HG03196 (cell line): Measurements from ENCODE around the gene GNG10.
A peak's percentile ranks its signal among the peaks of the same experiment; 100 is the strongest.
"Not testable (repeated sequence)": the region's sequence is repeated elsewhere in the genome, so short reads cannot be mapped to it uniquely, and the experiment has no call there.

Source experiments
- ATAC-seq: cut with Tn5 transposase; IDR thresholded peaks from one replicate; pipeline ENCODE4 v1.9.1; 2021; ENCODE audit not compliant: unreplicated experiment

Gene GNG10

DNA sequence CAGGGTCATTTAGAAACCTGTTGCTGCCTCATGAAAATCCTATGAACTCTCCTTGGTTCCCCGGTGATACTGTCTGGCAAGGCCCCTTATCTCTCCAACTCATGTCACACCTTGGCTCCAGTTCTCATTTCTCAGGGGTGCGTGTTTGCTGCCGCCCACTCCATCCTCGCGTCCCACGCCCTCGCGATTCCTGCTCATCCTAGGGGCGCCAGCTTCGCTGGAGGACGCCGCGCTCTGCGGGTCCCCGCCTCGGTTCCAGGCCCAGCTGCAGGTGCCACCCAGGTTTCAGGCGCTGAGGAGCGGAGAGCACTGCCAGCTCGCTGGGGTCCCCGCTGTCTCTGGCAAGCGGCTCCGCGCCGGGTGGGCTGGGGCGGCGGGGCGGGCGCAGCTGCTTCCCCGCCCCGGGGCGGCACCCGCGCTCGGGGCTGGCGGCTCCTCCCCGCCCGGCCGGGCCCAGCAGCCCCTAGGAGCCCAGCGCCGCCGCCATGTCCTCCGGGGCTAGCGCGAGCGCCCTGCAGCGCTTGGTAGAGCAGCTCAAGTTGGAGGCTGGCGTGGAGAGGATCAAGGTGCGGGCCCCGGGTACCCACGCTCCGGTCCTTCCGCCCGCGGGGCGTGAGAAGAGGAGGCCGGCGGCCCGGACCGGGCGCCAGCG lies at the start of gene GNG10:
TSS of gene GNG10 (plus strand) at position 456 of the 652 bp plus-strand sequence. CDS start at position 486, 30 bp downstream.
- ATAC-seq = peak; percentile 87

DNA sequence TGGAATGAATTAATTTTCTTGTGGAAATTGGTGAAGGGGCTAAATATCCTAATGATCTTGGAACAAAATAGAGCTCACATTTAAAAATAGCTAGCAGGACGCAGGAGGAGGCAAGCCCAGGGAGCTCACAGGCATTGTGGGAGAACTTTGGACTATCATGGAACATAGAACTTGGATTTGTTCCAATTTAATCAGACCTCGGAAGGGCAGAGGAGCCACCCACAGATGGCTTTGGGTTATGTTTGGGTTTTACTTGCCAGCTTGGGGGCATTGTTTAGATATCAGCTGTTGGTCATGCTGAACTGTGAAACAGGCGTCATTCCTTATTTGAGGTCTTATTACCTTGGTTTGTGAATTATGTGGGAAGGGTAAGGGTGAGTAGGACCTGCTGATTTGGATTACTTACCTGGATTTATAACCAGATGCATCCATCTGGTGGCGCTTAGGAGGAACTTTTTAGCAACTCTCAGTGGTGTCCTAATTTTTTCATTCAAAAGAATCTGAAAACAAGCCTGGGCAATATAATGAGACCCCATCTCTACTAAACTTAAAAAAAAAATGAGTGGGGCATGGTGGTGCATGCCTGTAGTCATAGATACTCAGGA lies 47.9 kb upstream of the GNG10 start:
- ATAC-seq = no peak

DNA sequence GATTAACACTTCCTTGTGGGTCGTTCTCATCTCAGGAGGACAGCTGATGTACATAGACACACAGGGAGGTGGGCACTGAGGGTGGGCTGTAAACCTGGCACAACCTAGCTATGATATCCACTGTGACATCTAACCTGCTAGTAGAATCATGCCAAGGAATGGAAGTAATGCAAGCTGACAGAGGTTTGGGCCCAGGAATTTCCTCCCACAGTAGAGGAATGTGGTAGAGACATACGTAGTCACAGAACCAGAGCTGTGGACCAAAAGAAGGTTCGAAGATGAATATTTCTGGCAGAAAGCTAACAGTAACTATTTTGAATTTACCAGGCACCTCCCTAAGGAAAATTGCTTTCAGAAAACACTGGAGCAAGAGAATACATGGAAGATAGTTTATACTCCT lies 45.5 kb upstream of the GNG10 start:
- ATAC-seq = no peak

DNA sequence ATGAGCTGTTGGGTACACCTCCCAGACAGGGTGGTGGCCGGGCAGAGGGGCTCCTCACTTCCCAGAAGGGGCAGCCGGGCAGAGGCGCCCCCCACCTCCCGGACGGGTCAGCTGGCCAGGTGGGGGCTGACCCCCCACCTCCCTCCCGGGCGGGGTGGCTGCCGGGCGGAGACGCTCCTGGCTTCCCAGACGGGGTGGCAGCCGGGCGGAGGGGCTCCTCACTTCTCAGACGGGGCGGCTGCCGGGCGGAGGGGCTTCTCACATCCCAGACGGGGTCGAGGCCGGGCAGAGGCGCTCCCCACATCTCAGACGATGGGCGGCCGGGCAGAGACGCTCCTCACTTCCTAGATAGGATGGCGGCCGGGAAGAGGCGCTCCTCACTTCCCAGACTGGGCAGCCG lies 44.1 kb upstream of the GNG10 start:
- not testable (repeated sequence) for ATAC-seq

DNA sequence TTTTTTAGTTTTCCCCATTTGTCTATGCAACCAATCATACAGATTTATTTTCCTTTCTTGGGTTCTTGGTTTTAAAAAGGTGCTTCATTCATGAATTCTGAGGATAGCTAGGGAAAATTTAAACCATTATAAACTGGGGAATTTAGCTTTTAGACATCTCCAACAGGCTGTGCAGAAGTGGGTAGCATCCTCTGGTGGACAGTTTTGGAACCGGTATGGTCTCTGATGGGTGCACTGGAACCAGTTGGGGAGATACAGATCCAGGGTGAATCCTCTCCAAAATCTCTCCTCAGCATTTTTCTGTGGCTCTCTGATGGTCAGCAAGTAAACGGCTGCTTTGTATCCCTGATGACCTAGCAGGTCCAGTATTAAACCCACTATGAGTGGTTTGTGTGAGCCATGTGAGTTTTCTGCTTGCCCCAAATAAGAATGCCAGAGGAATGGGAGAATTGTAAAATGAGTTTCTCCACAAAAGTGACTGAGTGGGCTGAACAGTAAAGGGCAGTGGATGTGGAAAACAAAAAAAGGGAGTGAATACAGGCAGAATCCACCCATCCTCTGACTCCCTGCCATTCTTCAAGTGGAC lies 39.4 kb upstream of the GNG10 start:
- no peak for ATAC-seq

DNA sequence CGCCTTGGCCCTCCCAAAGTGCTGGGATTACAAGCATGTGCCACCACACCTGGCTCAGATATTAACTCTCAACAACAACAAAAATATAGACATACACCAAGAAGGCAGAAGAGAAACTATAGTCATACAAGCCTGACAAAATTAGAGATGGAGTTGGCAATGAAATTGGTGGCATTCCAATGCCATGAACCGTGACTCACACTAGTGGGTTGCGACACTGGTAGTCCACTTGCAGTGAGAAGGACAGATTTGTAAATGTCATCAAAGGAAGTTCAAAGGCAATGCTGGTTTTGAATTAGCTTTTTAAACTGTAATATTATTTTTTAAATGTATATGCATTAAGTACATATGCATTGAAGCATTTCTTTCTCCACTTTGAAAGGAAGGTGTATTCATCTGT lies 38.8 kb upstream of the GNG10 start:
- ATAC-seq = no peak

DNA sequence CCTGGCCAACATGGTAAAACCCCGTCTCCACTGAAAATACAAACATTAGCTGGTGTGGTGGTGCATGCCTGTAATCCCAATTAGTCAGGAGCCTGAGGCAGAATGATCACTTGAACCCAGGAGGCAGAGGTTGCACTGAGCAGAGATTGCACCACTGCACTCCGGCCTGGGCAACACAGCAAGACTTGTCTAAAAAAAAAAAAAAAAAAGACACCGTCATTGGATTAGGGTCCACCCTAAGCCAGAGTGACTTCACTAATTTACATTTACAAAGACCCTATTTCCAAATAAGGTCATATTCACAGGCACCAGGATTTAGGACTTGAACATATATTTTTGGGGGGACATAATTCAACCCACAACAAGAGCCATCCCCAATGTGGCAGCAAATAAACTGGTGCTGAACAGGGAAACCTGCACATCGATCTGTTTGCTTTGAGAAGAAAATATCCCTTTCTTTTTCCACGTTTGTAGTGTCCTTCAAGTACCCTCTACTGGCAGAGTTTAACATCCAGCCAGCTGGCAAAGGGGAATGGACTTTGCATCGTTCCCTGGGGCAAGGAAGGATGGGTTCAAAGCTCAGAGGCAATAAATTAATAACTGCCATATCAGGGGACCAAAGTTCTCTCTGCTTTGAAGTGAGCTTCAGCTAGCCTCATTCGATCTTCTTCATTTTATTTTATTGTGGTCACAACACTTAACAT lies 34.0 kb upstream of the GNG10 start:
- no peak for ATAC-seq

DNA sequence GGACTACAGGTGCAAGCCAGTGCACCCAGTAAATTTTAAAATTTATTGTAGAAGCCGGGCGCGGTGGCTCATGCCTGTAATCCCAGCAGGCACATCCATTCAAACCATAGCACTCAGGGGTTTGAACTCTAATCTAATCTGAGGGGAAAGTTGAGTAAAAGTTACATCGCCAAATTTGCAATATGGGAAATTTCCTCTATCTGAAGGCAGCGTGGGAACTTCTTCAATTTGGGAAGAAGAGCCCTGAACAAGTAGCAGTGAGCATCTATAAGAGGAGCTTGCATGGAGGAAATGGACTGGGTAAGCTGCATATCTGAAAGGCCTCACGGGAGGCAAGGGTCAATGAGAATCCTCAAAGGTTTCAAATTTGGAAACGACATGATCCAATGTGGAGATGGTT lies 33.0 kb upstream of the GNG10 start:
- ATAC-seq = no peak

DNA sequence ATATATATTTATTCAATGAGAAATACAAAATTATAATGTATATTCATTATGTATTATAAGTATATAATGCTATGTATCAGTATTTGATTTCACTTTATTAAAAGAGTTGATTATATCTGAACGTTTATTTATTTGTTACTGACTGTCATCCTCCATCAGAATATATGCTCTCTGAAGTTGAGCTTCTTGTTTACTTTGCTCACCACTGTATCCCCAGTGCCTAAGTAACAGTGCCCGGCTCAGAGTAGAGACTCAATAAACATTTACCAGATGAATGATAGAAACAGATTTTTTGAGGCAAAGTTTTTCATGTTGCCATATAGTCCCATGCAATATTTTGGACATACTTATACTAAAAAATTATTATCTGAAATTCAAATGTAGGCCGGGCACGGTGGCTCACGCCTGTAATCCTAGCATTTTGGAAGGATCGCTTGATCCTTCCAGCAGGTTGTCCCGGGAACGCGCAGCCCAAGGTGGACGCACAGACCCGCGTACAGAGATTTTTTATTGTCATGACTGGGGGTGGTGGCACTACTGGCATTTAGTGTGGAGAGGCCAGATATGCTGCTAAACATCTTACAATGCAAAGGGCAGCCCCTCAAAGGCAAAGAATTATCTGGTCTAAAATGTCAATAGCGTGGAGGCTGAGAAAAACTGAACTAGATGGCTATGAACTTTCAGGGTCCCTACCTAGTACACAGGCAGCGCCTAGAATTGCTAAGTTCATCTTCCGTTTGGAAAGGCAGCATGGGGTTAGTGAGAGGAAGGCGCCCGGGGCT lies 31.0 kb upstream of the GNG10 start:
- ATAC-seq = peak; percentile 28

DNA sequence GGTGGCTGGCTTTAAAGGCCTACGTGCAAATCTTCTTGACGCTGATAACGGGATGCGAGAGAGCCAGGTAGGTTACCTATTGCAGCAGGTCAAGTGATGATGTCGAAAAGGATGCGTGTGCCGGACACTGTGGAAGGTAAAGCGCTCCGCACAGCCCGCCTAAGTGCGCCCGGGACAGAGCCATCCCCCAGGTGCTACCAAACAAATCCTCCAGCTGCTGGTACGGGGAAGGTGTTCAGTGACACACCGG lies 30.5 kb upstream of the GNG10 start:
- no peak for ATAC-seq

DNA sequence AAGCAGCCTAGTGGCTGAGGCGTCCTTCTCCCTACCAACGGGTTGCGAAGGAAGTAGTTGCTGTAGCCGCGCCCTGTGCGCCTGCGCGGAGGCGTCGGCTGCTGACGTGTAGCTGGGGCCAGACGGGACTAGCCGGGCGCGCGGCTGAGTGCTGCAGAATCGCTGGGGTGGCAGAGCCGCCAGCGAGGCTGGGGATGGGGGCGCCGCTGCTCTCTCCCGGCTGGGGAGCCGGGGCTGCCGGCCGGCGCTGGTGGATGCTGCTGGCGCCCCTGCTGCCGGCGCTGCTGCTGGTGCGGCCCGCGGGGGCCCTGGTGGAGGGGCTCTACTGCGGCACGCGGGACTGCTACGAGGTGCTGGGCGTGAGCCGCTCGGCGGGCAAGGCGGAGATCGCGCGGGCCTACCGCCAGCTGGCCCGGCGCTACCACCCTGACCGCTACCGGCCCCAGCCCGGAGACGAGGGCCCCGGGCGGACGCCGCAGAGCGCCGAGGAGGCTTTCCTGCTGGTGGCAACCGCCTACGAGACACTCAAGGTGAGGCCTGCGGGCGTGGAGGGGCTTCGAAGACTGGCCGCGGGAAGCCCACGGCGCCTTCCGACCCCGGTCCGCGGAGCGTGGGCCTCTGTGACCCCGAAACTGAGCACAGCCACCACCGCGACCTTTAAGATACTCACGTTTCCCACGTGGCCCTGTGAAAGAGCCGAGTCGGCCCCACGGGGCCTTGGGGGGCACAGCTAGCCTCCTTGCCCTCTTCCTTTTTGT lies 30.0 kb upstream of the GNG10 start, which contains the start of gene DNAJC25:
TSS of gene DNAJC25 (plus strand) at position 121 of the 758 bp plus-strand sequence. CDS start at position 195, 74 bp downstream.
- ATAC-seq = peak; percentile 97

DNA sequence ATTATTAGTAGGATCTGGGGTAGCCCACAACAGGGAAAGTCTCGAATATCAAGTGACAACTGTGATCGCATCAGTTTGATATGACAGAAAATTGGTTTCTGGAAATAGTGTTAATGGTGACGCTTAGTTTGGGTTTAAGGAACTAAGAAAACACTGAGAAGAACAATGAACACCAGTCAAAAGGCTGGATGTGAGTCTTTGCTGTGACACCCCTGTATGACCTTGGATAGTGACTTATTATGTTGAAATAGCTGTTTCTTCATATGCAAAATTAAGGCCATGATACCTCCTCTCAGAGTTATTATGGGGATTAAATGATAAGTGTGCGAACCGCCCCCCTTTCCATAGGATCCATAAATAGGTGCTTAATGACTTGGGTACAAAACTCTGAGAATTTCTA lies 29.3 kb upstream of the GNG10 start:
- no peak for ATAC-seq

DNA sequence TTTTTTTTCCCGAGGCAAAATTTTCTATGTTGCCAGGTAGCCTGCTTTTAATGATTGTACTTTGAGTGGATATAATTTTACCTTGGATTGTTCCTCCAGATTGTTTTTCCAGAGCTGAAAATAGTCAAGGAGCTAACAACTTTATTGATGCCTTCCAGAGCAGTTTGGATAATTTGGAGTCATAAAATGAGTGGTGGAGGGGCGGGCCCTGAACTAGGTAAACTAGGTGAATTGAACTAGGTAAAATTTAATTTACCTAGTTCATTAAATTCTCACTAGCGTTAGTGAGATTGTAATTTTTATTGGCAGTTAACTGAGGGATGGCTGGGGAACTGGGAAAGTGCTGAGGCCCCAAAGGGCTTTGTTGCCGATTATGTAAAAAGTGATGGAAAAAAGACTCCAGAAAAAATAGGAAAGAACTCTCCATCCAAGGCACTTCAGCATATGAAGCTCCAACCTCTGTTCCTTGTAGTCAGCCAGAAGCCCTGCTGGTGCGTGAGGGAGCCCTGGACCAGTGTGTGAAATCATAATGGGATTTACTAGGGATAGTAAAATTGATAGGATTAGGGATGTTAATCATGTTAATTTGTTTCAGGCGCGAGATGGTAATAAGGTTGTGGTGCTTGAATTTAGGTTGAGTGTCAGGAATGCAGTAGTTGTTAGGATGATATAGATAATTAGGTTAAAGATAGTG lies 28.6 kb upstream of the GNG10 start:
- ATAC-seq = no peak

DNA sequence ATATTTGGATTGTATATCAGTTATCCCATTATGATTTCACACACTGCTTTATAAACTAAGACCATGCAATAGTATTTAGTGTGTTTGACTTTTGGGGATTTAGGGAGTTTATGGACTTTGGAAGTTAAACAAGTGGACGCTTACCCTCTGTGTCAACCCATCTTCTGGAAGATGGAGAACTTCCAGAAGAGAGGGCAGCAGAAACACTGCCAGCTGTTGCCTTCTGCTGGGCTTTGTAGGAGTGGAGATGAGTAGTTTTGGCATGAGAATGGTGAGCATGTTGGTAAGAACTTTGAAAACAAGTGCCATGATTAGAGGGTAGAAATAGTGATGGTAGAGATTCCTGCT lies 28.0 kb upstream of the GNG10 start:
- no peak for ATAC-seq

DNA sequence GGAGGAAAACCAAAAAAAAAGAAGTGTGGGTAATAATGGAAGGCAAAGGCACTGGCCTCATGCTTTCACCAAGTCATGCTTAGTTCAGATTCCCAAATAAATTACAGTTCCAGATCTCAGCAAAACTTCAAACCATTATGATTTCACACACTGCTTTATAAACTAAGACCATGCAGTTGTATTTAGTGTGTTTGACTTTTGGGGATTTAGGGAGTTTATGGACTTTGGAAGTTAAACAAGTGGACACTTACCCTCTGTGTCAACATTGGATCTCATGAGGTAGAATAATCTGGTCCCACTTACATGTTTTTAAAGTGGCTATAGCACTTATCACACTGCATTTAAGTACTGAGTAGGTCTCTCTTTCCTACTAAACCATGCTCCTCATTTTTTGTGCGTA lies 26.5 kb upstream of the GNG10 start:
- ATAC-seq = no peak

DNA sequence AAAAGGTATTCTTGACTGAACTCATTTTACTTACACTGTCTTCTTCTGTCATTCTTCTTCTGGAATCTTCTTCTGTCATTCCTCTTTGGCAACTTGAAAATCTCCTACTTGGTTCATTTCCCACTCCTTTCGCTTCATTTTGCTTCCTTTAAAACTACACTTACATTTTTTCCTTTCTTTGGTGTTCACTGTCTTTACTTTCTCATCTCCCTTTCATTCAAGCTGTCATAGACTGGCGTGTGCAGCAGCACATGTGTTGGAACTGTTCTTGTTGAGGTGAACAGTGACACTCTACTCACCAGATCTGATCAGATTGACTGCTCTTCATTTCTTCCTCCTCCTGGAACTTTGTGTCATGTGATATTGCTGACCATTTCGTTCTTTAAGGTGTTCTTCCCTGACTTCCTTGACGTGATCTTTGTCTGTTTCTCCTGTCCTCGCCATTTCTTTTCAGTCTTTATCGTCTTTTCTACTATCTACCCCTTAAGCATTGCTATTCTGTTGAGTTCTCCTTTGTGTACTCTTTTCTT lies 23.9 kb upstream of the GNG10 start:
- no peak for ATAC-seq

DNA sequence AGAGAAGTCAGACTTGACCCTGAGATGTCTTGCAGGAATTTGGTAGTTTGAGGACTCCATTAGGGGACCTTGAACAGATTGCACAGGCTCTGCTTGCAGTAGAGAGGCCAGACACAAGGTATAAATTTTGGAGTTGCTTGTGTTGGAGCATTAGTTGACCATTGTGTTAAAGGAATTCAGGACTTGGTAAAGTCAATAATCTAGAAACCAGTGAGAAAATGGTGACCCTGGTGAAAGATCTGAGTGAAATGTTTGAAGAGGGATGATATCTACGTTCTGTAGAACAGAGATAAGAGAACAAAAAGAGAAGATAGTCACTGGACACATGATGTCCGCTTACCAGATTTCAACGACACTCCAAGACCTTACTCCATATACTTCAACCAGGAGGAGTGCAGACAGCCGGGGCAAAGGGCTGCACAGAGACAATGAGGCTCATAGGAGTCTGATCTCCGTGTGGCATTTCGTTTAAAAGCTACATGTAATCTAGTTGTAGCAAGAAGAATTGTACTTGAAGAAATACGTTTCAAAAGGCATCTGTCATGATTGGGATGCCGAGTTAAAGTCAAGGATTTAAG lies 17.1 kb upstream of the GNG10 start:
- ATAC-seq = no peak

DNA sequence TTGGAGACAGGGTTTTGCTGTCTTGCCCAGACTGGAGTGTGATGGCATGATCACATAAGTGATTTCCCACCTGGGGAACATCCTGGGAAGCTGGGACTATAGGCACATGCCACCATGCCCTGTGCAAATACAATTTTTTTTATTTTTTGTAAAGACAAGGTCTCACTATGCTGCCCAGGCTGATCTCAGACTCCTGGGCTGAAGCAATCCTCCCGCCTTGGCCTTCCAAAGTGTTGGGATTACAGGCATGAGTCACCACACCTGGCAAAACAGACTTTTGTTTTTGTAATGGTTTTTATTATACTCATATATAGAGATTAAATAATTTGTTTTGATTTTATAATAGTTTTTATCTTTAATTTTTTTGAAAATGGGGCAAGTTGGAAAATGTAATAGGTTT lies 15.6 kb upstream of the GNG10 start:
- ATAC-seq = no peak

DNA sequence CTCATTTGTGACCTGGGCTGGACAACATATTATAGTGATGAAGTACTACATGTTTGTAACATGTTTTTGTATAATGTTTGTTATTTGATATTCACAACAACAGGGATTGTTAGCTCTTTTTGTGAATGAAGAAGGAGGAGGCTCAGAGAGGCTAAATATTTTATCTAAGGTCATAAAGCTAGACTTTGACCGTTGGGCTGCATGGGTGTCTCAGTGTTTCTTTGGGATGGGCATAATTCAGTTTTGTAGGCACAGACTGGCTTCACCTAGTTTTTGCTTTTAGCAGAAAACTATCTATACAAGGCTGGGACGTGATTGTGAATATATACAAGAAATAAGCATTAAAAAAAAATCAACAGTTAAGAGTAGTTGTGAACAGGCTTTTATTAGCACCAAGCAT lies 15.0 kb upstream of the GNG10 start:
- ATAC-seq = no peak

DNA sequence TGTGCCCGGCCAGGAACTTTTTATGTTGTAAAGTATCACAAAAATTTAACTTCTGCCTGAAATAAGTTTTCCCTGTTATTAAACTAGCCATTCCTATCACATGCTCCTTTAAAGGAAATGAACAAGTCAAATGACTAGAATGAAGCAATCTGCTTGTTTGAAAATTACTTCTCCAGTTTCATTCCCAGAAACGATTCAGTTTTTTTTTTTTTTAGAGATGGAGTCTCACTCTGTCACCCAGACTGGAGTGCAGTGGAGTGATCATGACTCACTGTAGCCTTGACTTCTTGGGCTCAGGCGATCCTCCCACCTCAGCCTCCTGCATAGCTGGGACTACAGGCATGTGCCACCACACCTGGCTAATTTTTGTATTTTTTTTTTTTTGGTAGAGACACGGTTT lies 13.3 kb upstream of the GNG10 start:
- ATAC-seq = no peak
